ENCODE data around the gene FSTL5.
"Not testable (repeated sequence)": the region's sequence is repeated elsewhere in the genome, so short reads cannot be mapped to it uniquely, and the experiment has no call there.

The FSTL5 gene

DNA sequence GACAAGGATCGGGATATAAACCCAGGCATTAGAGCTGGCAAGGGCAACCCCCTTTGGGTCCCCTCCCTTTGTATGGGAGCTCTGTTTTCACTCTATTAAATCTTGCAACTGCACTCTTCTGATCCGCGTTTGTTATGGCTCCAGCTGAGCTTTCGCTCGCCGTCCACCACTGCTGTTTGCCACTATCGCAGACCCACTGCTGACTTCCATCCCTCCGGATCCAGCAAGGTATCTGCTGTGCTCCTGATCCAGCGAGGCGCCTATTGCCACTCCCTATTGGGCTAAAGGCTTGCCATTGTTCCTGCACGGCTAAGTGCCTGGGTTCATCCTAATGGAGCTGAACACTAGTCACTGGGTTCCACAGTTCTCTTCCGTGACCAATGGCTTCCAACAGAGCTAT, 59.9 kb downstream of the FSTL5 start:
- not testable (repeated sequence) for DNase-seq (ENCODE audit: low read depth, low spot score)

DNA sequence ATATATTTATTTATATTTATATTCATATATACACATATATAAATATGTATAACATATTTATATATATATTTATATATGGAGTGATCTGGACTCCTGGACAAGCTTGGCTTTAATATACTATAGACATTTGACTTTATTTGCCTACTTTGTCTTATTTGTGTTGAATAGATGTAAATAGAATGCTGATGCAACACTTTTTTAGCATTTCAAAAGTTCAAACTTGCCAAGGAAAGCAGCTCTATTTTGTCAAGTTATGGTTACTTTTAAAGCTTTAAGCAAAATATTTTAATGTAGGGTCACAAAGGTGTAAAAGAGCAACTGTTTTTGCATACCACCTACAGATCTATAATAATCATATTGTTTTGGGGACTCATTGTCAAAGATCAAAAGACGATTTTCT, 61.1 kb downstream of the FSTL5 start:
- DNase-seq (ENCODE audit: low read depth, low spot score), result no peak

DNA sequence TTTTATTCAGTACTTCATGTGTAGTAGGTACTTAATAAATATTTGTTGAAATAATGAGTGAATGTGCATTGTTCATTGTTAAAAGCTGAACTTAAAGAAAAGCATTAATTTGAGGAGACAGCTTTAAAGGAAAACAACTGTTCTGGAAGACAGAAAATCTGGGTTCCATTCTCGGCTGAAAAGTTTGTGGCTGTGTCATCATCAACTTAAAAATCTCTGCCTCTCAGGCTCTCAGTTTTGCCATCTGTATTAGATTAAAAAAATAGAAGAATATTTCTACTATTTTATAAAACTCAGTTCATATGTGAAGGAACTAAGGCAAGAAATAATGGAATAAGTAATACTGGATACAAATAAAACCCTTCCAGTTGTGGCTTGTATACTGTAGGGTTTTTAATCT, 62.5 kb downstream of the FSTL5 start:
- DNase-seq (ENCODE audit: low read depth, low spot score), result no peak

DNA sequence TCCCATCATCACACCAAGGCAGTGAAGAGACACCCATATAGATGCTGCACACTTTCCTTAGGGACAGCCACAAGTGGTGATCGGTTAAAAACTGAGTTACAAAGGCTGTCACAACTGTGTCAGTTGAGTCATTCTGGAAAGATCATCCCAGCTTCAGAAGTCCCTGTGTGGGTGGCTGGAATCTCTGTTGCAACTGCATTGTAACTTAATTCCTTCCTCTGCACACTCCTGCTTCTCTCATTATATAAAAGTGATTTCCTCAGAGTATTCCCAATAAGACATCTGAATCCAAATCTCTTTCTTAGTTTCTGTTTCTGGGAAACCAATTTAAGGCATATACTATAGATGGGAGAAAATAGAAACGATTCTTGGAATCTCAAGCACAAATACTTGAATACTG, 88.1 kb downstream of the FSTL5 start:
- no peak for DNase-seq (ENCODE audit: low read depth, low spot score)

DNA sequence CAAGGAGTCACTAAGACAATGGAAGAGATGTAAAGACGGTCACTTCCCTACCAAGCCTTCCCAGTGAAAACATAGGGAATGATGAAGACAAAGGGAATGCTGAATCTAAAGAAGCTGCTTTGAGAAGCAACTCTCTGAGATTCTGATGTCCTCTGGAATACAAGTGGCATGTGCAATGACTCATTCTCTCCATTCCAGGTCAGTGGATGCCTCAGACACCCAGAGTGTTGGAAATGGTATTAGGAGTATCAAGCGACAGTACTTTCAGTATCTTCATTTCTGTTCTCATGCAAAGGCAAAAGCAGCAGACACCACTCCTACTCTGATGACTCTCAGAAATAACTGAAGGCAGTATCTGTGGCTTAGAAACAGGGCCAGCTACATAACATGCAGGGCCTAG, 102.6 kb downstream of the FSTL5 start:
- peak; percentile 72 for DNase-seq (ENCODE audit: low read depth, low spot score)

DNA sequence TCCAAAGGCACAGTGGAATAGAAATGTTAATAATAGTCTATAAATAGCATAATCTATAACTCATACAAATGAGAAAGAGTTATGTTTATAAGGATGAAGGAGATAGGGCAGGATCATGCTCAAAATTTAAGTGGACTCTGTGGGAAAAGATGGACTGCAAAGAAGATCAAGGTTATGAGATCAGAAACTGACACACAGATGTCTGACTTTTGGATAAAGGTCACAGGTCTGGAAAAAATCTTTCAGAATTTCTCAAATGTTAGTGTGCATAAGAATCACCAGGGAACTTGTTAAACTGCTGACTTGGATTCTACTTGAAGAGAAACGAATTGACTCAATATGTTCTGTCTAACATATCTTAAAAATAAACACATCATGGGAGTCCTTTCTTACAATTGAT, 104.1 kb downstream of the FSTL5 start:
- no peak for DNase-seq (ENCODE audit: low read depth, low spot score)

DNA sequence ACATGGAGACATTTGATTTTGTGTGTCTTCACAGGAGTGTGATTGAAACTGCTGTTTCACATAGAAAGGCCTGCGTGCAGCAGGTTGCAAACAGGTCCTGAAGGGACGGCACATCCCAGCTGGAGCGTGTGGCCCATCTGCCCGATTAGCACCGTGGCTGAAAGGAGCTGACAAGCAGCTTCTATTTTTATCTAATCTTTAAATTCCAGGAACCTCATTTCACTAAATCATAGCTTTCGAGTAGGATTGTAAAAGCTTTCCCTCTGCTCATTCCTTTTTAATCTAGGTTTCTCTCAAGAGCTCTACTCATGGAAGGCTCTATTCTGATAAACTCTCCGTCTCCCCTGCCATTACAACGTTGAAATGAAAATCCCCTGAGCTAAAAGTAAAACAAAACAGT, 106.8 kb downstream of the FSTL5 start:
- no peak for DNase-seq (ENCODE audit: low read depth, low spot score)

DNA sequence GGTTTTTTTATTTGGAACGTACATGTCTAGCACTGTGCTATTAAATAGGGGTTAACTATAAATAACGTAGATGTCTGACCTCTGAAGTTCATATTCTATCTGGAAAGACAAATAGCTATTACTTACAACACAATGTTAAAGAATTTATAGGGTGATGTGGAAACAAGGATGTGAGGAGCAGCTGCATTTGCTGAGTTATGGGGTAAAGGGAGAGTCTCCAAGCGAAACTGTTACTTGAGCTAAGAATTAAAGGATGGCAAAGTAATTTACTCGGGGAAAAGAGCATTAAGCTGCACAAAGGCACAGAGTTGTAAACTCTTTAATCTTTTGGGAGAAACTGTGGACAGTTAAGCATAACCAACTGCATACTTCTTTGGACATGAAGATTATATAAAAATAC, 117.7 kb downstream of the FSTL5 start:
- DNase-seq (ENCODE audit: low read depth, low spot score), result no peak

DNA sequence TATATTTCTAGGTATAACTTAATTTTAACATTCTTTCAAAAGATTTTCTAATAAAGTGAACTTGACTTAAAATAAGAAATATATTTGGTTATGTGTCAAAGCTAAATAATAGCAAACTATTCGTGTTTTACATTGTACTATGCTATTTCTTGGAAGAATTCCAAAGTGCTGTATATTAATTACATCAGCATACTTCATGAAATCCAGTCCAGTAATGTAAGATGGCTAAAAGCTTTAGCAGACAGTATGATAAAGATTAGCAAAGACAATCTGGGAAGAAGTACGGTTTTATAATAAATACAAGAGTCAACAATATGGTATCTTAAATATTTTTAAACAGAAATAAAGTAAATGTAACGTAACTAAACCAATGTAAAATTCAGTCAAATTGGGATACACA, 125.7 kb downstream of the FSTL5 start:
- no peak for DNase-seq (ENCODE audit: low read depth, low spot score)

DNA sequence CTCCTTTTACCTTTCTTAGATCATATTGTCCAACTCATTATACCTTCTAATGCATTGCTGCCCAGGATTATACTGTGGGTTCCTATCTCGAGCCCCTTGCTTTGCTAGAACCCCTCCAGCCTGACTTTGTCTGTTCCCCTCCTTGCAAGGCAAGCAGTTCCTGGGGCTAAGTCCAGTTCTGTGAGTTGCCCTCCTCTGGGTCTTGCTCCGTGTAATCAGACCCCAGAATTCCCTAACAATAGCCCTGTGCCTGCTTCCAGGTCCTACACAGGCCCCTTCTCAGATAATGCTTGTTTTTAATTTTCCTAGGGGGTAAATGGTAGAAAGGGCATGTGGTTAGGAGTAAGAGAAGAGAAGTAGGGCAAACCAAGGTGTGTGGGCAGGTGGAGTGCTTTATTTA, 145.9 kb downstream of the FSTL5 start:
- no peak for DNase-seq (ENCODE audit: low read depth, low spot score)

DNA sequence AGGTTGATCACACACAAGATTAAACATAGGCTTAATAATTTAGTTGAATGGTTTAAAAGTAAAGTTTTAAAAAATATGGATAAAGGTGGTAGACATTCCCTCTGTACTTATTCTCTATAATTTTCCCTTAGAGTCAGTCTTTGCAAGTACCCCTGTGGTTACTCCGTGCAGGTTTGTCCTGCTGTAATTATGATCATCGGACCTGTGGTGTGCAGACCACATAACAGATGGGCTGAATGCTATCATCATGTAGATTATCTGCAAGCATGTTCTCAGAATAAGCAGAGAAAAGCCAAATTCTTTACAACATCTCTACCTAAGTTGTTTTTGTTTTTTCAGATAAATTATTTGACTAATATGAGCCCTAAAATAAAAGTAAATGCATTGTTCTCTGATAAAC, 146.8 kb downstream of the FSTL5 start:
- no peak for DNase-seq (ENCODE audit: low read depth, low spot score)

DNA sequence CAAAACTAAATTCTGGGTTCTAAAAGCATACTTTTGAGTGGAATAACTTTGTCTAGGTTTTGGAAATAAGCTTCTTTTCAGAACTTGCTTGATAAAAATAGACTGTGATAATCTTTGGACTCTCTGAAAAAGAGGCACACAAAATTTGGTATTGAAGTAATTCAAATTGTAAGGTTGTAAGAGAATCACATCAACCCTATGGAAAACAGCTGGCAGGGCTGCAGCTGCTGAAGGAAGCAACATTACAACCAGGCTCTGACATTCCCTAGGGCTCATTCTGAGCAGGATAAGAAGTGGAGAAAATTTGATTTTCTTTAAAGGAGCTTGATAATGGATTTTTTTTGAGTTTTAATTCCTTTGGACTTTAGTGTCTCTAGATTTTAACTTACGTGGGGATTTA, 147.6 kb downstream of the FSTL5 start:
- no peak for DNase-seq (ENCODE audit: low read depth, low spot score)

DNA sequence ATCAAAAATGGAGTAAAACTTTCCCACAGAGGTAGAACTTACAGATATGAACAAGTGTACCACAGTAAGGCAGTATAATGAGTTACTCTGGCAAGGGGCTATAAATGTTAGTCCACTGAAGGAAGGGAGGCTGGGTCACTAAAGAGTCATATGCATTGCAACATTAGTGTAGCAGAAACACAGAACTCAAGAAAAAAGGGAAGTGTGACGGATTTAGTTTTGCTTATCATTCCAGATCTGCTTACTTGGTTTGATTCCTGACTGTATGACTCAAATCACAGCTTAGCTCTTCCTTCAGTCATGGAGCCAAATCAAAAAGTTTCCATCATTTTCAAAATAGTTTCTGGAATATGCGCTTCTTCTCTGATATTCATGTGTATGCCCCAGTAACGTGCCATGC, 148.7 kb downstream of the FSTL5 start:
- DNase-seq (ENCODE audit: low read depth, low spot score), result no peak

DNA sequence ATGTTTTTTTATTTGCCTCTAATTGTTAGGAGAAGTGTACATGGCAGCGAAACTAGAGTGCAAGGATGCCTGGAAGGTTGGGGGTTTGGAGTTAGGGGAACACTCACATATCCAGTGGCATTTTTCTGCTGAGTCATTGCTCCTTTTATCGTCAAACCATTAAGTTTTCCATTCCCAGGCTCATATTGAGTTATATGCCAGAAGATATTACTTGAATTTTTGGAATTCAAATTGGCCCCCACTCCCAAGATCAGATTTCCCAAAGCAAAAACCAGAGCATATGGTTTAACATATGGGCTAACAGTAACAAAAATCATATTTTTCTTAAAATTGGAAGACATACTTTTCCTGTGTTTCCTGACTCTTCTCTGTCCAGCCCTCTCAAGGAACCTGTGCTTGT, 152.7 kb downstream of the FSTL5 start:
- DNase-seq (ENCODE audit: low read depth, low spot score), result no peak

DNA sequence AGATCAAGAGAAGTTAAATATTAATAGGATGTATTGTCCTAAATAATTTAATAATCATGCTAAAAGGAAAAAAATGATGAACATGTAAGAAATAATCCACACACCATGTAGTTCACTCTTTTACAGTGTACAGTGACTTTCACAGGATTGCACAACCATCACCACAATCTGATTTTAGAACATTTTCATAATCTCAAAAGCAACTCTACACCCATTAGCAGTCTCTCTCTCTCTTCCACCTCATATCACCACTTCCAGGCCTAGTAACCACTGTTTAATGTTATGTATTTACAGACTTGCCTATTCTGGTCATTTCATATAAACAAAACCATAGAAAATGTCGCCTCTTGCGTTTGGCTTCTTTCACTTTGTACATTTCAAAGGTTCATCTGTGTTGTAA, 153.4 kb downstream of the FSTL5 start:
- DNase-seq (ENCODE audit: low read depth, low spot score), result no peak

DNA sequence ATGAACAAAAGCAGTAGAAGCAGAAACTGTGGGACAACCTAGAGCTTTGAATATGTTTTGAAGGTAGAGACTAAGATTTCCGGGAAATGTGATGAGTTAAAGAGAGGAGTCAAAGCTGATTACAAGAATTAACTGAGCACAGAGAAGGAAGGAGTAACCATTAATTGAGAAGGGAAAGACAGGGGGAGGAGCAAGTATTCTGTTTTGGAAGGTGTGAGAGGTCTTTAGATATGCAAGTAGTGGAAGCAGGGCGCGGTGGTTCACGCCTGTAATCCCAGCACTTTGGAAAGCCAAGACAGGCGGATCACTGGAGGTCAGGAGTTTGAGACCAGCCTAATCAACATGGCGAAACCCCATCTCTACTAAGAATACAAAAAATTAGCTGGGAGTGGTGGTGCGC, 171.5 kb downstream of the FSTL5 start:
- DNase-seq (ENCODE audit: low read depth, low spot score), result no peak

DNA sequence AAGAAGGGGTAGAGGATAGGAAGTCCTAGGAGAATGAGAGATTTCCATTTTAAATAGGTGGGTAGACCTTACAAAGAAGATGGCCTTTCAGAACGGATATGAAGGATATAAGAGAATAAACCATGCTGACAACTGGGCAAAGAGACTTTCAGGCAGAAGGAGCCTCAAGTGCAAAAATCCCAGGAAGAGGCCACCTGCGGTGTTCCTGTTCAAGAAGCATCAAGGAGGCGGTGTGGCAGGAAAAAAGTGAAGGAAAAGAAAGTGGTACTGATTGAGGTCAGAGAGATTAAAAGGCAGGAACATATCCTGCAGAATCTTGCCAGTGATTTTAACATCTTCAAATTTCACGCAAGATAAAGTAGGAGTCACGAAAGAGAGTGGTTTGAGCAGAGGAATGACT, 172.0 kb downstream of the FSTL5 start:
- no peak for DNase-seq (ENCODE audit: low read depth, low spot score)

DNA sequence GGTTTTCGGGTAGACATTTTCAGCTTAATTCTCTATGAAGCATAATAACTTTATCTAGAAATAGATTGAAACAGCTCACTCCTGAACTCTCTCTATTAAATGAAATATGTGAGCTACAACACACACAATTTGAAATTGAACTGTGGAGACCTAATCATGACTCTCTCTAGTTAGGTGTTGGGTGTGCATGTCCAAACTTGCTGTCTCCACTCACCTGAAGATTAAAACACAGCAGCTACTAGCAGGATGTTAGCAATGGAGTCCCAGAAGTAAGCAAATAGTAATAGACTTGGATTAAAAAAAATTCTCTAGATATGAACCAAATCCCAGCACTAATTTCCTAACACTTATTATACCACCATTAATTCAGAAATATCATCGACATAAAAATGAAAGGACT, 173.1 kb downstream of the FSTL5 start:
- no peak for DNase-seq (ENCODE audit: low read depth, low spot score)

DNA sequence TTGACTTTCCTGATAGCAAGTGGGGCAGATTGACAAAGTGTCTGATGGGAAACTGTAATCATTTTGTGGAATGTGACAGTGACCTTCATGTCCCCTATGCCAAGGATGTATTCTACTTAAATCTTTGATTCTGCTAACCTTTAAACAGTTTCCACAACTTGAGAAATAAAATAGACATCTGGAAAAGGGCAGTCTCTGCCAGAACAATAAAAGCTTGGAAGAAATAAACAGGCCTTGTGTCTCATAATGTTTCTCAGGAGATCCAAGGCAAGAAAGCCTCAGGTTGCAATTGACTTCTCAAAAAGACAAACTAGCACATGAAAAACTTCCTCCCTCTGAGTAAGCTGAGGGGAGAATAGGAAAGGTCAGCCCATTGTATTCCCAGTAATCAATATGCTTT, 174.9 kb downstream of the FSTL5 start:
- DNase-seq (ENCODE audit: low read depth, low spot score), result no peak

DNA sequence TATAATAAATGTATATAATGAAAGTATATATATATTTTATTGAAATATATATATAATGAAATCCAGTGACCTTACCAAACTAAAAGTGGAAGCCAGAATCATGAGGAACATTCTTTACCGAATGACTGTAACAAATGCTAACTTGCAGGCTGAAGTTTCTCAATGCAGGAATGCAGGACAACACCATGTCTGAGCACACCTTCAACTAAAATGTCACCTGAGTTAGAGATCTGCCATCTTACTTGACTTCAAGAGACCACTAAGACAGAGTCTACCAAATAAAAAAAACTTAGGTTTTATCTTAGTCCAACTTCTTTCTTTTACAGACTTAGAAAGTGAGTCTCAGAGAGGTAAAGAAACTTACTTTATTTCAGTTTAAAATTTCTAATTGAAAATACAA, 176.2 kb downstream of the FSTL5 start:
- DNase-seq (ENCODE audit: low read depth, low spot score), result no peak

DNA sequence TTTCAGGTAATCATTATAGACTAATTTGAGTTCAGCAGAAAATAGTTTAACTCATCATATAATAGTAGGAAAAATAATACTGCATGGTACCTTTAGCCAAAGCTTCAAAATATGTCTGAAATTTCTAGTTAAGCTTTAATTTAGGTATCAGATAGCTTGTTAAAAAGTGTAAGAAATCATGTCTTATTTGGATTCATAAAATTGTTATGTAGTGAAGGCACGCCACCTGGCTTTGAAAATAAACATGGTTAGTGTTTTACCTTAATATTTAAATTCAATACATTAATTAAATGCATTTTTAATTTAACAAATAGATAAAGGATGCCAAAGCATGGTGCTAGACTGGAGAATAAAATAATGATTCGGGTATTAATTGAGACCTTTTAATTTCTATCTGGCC, 211.4 kb downstream of the FSTL5 start:
- no peak for DNase-seq (ENCODE audit: low read depth, low spot score)

DNA sequence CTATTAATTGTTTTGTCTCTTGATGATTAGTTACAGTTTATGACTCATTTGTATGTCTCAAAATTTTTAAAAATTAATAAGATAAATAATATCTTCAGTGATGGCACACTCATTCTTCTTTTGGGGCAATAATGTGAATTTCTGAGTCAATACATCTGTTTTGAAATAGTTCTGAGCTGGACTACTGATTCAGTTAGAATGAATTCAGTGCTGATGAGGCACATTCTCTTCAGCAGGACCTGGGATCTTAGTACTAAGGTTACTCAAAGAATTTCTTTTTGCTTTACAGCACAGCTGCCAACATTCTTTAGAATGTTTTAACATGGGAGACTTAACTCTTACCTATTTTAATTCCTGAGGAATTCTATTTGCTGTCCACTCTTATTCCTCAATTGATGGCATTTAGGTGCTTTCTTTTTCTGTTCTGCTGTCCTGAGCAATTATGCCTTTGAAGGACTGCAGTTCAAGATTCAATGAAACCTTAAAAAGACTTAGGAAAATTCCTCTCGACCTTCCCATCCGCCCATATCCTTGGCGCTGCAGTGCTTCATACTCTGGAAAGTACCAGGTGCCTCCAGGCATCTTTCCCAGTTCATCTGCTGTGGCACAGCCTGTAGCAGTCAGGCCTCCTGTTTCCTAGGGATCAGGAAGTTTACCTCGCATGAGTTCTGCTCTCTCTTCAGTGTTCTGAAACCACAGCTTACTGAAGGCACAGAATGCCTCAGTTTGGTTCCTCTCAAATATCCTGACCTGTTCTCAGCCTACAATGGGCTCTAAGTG, 213.7 kb downstream of the FSTL5 start:
- DNase-seq (ENCODE audit: low read depth, low spot score), result no peak

DNA sequence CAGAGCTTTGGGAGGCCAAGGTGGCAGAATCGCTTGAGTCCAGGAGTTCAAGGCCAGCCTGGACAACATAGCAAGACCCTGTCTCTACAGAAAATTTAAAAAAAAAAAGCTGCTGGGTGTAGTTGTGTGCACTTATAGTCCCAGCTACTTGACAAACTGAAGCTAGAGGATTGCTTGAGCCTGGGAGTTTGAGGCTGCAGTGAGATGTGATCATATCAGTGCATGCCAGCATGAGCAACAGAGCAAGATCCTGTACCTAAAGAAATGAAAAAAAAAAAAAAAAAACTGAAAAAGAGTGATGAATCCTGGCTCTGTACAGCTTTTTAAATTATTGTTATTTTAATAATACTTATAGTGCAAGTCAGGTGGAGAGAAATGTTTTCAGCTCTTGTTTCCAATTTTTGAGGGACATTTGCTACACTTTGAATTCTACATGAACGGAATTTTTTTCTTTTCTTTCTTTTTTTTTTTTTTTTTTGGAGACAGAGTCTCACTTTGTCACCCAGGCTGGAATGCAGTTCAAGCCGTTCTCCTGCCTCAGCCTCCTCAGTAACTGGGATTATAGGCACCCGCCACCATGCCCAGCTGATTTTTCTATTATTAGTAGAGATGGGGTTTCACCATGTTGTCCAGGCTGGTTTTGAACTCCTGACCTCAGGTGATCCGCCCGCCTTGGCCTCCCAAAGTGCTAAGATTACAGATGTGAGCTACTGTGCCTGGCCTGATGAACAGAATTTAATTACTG, 215.6 kb downstream of the FSTL5 start:
- DNase-seq (ENCODE audit: low read depth, low spot score), result no peak

Measured in iPS DF 19.7 (cell line).